HL-60 (cell line): ENCODE results near the gene SLC38A11.

Source experiments
- DNase-seq, 2 experiments: peaks; one replicate each; pipeline ENCODE4 v3.0.0-alpha.2; 2010 to 2020; ENCODE audit warnings: low read depth in 1 of 2, low spot score in 1 of 2
- H3K27ac ChIP-seq: fragments of 250-450 bp; sonication (Bioruptor Pico); replicated peaks from 2 replicates; pipeline ENCODE4 v1.5.1; 2020; ENCODE audit warnings: mild to moderate bottlenecking, moderate library complexity
- H3K27me3 ChIP-seq: fragments of 250-450 bp; sonication (Bioruptor Pico); 2 replicates; pipeline ENCODE4 v1.5.1; 2021; ENCODE audit warnings: mild to moderate bottlenecking, moderate library complexity; ENCODE audit not compliant: insufficient read depth, poor library complexity, severe bottlenecking
- H3K4me3 ChIP-seq: replicated peaks from 2 replicates; pipeline ENCODE4 v1.5.1; 2011; ENCODE audit warnings: mild to moderate bottlenecking, control low read depth, low read length; ENCODE audit not compliant: insufficient read depth
- CTCF ChIP-seq: IDR thresholded peaks from one replicate; pipeline ENCODE4 v1.5.1; 2011; ENCODE audit warnings: low read length, control low read depth, inconsistent platforms; ENCODE audit not compliant: insufficient read depth
- GABPA ChIP-seq: IDR thresholded peaks from 2 replicates; pipeline ENCODE4 v1.6.1; 2012; ENCODE audit warnings: low read depth
- POLR2AphosphoS5 ChIP-seq: IDR thresholded peaks from 2 replicates; pipeline ENCODE4 v1.6.1; 2012; ENCODE audit warnings: low read depth
- REST ChIP-seq: IDR thresholded peaks from 2 replicates; pipeline ENCODE4 v1.6.1; 2012; ENCODE audit warnings: low read depth; ENCODE audit not compliant: insufficient replicate concordance
- SPI1 ChIP-seq: IDR thresholded peaks from 2 replicates; pipeline ENCODE4 v1.6.1; 2012; ENCODE audit warnings: low read depth, mild to moderate bottlenecking, borderline replicate concordance

Gene SLC38A11

DNA sequence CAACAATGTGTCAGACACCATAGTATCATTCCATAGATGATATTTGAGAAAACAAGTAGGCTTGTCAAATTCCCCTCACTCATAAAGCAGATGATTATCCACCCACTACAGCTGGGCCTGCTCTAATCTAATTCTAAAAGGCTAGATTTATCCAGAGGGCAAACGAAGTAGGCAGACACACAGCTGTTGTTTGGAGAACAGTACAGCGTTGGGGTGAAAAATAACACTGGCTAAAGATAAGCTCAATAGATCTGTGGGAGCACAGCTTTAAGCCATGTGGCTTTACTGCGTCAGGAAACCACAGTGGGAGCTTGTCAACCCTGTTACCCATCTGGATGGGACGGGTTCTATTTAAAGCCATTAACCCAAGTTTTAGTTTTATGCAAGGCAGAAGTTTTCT lies 64.8 kb downstream of the SLC38A11 start:
- no peak overlapping the region for H3K4me3 ChIP-seq
- H3K27me3 ChIP-seq = no peaks in the 10 kb centered on the region
- no peak overlapping the region for H3K27ac ChIP-seq
- DNase-seq = no peak
- TF ChIP-seq SPI1 = no peak
- no peak for TF ChIP-seq POLR2AphosphoS5
- no peak for TF ChIP-seq GABPA
- no peak for TF ChIP-seq CTCF
- no peak for TF ChIP-seq REST

- Histone ChIP-seq H3K4me3 (no peak overlapping the region), H3K27me3 (no peaks in the 10 kb centered on the region), H3K27ac (no peak overlapping the region)
- TF ChIP-seq REST = no peak
- no peak for TF ChIP-seq GABPA
- TF ChIP-seq SPI1 = no peak
- no peak for TF ChIP-seq POLR2AphosphoS5
- TF ChIP-seq CTCF = no peak
- DNase-seq = no peak
Measured at GRCh38 chr2:164888592-164888991, 66.7 kb downstream of the SLC38A11 start.

DNA sequence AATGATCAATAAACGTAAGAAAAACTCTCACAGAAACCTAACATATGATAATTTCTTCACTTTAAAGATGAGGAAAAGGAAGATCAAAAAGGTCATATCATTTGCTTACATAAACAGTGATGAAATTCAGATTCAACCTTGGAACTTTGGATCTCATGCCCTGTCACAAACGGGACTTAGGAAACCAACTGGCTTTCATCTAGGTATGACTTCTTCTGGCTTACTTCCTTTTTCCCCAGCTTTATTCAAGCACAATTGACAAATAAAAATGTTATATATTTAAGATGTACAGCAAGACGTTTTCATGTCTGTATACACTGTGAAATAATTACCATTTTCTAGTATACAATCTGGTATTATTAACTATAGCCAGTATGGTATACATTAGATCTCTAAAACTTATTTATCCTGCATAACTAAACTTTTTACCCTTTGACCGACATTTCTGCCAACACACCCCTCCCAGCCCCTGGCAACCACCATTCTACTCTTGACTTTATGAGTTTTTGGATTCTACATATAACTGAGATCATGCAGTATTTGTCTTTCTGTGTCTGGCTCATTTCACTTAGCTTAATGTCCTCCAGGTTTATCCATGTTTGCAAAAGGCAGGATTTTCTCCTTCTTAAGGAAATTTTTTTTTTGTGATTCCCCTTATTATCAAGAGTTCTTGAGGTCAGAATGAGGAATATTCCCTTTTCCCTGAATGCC lies 67.7 kb downstream of the SLC38A11 start:
- no peak overlapping the region for H3K27ac ChIP-seq
- no peak overlapping the region for H3K4me3 ChIP-seq
- TF ChIP-seq CTCF = no peak
- no peak for TF ChIP-seq REST
- TF ChIP-seq GABPA = no peak
- TF ChIP-seq POLR2AphosphoS5 = no peak
- no peak for TF ChIP-seq SPI1
- no peaks in the 10 kb centered on the region for H3K27me3 ChIP-seq
- DNase-seq = no peak
